Limb (tissue), 2 donors: ENCODE data around the gene SKIDA1.

ENCODE experiments used
- DNase-seq, 2 donors: peaks; one replicate each; pipeline ENCODE4 v3.0.0-alpha.2; 2016; ENCODE audit errors: extremely low spot score in 2 of 2

SKIDA1 gene

DNA sequence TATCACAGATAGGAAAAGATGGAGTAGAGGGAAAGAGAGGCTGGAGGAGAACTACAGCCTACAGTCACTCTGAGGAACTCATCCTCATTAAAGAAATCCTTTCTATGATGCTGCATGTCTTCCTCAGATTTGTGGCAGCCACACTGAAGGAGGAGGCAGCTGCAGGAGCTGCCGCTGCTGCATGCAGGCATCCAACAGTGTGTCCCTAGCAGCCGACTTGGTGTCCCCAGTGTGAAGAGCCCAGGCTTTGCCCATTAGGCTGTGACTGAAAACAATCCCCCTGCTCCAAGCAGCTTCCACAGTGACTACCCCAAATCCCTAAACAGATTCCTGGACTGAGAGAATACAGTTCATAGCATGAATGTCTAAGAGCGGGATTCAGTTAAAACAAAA lies 23.1 kb downstream of the SKIDA1 start:
- no peak for DNase-seq

DNA sequence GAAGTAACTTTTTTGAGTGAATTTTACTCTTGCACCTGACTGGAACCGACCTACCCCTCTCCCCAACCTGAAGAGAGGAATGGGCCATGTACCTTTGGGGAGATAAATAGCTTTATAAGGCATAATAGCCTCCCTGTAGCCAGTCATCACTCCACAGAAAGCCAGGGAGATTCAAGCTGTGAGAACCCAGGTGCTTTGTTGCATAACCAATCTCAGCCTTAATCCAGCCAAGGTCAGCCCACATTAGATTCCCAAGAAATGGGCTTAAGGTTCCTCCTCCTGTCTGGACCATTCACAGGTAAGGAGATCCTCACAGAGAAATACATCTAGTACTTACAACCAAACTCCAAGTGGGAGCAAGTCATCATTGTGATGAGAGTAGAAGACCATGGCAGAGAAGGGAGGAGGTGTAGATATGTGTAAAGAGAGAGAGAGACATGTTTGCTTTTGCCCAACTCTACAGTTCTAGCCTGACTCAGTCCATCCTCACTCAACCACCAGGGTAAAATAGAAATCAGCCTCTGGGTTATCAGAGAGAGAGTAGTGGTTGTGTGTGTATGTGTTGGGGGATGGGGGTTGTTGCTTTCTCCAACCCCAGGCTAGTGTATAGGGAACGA lies 23.6 kb downstream of the SKIDA1 start:
- DNase-seq: no peak

DNA sequence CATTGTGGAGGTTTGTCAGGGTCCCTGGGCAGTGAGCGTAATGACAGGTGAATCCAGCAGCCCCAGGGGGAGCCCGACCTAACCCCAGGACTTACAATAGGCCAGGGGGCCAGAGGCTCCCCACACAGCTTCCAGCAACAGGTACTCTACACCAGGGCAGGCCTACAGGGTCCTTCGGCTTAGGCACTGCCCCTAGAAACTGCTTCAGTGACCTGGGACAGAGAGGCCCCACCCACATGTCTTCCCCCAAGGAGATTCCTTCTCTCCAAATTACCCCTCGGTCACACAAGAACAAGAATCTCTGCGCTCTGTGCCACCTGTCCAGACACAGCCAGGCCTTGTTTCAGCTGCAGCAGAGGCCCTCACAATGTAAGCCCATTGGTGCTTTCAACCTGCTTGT lies 24.4 kb downstream of the SKIDA1 start:
- peak in 1 of 2 donors; percentile 41 for DNase-seq

DNA sequence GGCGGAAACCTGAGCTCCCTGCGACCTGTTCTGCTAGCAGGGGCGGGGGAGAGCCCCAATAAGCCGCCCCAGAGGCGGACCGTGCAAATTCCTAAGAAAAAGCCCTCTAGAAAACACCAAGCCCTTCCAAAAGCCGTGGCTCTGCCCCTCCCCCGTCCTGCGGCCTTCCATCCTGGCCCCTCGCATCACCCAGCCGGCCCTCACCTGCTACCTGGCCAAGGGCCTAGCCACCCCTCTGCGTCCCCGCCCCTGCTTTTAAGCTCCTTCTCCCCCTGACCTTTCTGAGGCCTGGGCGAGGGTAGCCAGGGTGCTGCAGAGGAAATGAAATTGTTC lies 24.9 kb downstream of the SKIDA1 start:
- no peak for DNase-seq

DNA sequence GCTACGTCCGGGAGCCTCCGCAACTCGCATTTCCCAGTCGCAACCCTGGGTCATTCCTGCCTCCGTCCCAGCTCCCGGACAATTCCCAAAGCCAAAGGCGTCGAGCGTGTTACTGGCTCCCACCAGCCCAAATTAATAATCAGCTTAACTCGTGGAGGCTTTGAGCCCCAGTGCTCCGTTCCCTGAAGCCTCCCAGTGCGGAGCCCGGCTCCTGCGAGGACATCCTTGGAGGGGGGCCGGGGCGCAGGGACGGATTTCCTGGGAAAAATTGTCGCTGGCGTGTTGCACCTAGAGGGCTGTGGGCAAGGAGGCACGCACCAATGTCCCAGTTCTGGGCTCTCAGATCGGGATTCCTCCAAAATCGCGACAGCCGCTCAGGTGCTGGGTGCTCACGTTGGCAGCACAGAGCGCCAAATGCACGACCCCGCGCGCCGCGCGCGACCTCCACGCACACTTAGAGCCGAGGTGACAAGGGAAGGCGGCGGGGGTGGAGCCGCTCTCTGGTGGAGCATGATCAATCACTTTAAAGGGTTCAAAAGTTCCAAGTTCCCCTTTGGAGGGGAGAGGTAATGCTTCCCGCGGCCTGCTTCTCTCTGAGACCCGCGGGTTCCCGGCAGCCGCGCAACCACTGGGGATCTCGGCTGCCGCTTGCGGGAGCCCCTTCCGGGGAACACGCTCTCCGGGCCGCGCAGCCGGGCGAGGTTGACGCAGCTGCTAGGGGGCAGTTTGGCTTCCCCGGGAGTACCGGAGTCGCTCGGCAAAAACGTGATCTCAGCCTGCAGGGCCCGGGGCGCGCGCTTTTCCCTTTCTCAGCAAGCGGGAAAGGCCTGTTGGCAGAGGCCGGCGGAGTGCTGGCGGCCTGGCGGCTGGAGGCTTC lies 25.5 kb downstream of the SKIDA1 start:
- DNase-seq: peak in 1 of 2 donors; percentile 82

DNA sequence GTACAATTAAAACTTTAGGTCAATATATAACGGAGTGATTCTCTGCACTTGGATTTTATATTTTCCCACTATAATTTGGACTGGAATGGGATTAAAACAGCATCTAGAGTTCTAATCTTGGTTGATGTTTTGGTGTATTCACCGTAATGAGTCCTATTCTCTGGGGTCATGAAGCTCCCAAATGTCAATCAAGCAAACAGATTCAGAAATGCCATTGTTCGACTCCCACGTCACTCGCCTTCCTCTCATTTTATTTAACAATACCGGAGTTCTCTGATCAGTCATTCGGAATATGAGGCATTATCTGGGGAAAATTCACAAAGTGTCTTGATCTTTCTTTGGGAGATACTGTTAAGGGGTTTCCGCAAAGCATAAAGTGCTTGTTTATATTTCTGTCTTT lies 26.5 kb downstream of the SKIDA1 start:
- DNase-seq: no peak

DNA sequence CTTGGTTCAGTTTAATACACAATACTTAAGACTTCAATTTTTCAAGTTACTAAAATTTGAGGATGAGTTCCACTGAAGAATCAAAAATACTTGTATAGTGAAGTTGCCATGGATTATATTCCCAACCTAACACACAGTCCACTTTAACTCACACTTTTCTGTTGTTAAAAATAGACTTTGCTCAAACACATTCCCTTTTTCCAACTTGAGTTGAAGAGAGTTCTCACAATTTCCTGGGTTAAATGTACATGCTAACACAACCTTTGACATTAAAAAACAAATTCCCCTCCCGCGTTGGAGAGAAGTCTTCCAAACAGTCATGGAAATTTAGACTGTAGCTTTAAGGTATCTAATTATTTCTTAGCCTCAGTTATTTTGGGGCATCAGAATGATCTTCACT lies 27.1 kb downstream of the SKIDA1 start:
- no peak for DNase-seq

DNA sequence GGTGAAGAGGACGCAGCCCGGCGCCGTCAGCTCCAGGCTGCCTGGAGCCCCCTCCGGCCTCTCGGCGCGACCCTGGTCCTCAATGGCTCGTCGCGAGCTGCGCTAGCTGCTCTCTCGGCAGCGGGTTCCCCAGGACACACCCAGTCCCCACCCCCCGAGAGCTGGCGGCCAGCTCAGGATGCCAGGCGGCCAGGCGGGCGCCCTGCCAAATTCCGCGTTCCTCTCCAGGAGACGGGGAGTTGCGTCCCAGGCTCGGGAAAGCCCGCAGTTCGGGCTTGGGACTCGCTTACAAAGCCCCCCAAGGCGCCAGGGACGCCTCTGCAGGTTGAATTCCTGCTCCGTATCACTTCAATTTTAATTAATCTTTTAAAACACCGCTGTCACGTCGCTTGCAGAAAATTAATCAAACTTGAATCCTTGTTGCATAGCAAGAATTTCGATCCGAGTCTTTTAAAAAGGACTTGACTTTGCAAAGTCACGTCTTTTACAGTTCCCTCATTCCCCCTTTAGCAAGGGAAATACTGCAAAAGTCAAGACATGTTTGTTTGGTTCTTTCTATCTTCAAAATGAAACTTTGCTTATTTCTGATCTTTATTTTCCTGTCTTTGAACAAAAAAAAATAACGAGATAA lies 28.2 kb downstream of the SKIDA1 start:
- peak; percentile 87 to 94 for DNase-seq

DNA sequence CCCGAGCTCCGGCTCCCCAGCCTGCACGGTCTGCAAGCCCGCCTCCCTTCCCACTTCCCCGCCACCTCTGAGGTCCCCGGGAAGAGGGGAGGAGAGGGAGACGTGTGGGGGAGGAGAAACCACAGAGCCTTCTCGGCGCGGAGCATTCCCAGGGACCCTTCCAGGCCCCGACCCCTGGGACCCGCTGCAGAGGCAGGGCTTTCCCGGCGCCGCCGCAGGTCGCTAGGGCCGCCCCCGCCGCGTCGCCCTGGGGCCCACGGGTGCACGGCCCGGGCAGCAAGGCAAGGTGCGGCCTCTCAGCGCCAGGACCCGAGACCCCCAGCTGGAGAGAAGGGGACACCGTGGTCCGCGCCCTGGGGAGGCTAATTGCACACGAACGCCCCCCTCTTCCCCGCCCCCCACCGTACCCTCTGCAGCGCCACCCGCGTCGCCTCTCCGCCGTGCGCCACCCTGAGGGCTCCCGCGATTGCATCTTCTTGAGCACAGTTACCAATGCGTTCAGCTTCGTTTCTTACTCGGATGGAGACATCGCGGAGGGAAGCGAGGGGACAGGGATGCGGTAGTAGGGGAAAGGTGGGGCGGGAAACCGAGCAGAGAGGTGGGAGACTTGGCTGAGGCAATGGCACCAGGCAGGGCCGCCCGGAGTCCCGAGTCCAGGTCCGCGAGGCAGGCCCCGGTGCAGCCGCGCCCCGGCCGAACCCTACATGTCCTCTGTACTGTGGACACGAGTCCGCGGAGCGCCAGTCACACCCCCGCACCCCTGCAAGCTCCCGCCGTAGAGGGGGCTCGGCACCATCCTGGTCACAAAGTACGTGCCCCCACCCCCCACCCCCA lies 28.9 kb downstream of the SKIDA1 start:
- peak in 1 of 2 donors; percentile 84 for DNase-seq

DNA sequence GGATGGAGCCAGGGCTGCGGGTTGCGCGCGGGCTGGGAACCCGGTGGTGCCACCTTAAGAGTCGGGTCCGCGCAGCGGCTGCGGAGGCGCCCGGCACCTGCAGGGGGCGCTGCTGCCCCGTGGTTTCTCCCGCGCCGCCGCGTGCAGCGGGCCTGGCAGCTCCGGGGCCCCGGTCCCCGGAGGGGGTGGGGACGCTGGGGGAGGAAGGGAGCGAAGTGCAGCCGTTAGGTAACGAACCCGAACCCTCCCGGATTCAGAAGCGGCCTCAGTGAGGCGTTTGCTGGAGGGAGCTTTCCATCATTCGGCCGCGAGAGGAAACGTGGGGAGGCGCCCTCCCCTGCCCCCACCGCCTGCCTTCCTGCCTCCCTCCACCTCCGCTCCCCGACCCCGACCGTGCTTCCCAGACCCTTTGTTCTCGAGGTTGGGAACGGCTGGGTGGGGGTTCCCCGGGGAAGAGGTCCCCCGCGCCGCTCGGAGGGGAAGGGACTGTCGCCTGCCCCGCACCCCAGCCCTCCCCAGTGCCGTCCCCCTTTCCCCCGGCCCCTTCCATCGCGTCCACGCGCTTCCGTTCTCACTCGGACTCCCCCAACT lies 29.6 kb downstream of the SKIDA1 start:
- peak; percentile 88 to 97 for DNase-seq

DNA sequence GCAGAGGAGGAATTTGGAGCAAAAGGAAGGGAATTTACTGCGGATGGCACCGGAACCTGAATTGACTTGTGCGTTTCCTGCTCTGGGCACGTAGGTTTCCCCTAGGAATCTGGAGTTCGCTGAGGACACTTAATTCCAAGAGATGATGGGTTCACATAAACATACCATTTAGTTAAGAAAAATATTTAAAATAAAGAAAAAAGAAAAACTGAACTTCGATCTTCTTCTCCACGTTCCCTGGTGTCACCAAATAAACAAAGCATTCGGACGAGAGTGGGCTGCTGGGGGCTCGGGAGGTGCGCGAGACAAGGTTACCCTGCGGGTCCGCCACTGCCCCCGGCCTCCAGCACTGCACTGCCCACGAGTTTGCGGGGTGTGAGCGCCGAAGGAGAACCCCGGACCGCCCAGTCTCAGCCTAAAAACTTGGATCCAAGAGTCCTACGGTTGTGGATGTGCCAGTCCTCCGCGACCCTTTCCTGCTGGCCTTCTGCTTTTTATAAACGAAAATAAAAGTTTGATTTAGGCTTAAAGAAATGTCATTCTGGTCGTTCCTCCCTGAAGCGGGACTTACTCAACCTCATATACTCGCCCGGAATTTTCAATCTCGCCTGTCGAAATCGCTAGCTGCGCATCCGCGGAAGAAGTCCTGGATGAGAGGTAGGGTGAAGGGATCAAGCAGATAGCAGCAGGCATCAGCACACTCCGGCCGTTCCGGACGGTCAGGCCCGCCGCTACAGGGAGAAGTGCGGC lies 30.3 kb downstream of the SKIDA1 start:
- peak in 1 of 2 donors; percentile 63 for DNase-seq

DNA sequence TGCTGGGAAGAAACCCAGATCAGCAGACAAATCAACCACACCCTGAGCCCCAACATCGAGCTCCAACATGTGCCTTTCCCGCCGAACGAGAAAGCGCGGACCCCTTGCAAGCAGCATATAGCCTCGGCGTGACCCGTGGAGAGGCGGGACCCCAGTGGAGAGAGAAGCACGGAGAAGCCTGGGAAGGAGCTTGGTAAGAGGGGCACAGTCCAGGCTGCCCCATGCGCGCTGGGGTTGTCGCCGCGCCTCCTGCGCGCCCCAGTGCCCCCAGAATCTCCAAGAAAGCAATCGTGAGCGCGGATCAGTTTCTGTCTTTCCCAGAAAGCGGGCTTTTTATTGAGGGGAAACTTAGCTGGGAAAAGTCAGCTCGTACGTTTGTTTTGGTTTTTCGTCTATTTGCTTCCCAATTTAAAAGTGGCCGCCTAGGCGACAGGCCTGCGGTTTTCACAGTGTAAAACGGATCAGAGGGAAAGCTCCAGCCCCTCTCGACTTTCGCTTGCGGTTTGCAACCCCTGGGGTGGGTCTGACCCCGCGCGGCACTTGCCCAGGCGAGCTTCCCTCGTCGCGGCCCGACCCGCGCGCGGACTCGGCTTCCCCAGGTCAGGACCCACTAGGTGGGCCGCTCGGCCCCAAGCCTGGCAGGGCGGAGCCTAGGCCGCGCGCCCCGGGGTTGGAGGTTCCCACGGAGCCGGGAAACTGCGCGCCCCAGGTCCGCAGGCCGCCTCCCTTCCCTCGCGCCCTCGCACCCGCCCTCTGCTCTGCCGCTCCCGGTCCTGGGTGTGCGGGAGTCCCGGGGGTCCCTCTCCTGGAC lies 31.1 kb downstream of the SKIDA1 start:
- peak in 1 of 2 donors; percentile 74 for DNase-seq

DNA sequence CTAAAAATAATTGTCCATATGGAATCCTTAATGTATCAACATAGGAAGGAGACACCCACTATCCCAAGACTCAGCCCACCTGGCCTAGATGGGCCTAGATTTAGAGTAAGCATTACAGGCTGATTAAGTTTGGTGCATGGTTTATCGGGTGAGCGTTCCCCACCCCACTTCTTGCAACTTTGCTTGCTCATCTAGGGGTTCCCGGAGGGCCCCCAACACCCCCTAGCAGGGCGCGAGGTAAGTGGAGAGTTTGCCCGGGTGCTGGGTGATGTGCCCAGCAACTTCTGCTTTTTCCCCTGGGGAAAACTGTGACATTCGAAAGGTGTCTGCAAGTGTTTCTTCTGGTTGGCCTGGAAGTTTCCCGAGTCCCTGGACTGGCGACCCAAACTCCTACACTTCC lies 31.7 kb downstream of the SKIDA1 start:
- no peak for DNase-seq

DNA sequence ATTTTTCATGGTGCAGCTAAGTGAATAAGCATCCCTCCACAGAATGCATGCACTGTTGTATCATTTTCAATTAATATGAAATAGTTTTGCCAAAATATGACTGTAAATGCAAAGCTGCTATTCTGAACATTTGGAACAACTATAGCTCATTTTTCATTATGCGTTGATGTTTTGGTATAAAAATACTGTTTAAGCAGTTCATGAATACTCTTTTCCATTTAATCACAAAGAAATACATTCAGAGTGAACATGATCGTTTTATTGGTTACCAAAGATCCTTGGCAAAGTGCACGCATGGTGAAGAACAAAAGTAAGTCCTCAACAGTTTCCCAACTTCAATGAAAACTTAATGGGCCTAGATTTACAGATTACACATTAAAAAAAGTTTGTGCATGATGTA lies 33.1 kb downstream of the SKIDA1 start:
- DNase-seq: no peak

DNA sequence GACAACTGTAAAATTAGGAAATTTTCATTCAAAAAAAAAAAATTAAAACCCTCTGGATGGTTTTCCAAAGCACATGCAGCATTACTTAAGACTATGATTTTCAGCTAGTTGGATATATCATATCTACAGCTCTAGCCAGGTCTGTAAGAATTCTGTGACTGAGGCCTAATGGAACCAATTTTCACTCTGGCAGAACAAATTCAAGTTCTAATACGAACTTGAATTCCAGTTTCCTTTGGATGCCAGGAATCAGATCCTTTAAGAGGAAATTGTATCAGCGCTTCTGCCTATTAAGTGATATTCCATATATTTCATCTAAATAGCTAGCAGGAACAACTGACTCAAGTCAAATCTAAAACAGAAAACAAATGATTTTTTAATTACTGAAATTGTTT lies 34.8 kb downstream of the SKIDA1 start:
- peak in 1 of 2 donors; percentile 39 for DNase-seq

DNA sequence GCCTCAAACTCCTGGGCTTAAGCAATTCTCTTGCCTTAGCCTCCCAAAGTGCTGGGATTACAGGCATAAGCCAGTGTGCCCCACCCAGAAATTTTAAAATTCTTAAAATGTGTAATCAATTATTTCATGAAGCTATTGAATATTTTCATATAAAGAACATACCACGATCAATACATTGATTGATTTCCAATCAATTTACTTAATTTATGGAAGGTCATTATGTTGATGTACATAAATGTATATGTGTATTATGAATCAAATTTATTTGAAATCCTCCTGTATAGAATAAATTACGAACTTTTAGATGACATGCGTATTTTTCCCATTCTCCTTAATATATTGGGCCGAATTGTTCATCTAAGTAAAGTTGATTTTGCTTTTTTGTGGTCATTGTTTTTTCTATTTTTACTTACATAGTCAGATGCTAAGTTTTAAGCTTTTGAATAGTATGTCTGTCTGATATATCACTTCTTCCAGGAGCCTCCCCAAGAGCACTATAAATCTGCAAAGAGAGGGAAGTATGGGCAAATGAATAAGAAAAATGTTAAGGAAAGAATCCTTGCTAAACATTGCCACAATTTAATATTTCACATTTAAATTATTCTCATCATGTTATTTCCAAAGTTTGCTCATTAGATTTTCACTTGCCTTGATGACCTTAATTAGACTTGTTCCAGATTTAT lies 35.3 kb downstream of the SKIDA1 start:
- DNase-seq: no peak

DNA sequence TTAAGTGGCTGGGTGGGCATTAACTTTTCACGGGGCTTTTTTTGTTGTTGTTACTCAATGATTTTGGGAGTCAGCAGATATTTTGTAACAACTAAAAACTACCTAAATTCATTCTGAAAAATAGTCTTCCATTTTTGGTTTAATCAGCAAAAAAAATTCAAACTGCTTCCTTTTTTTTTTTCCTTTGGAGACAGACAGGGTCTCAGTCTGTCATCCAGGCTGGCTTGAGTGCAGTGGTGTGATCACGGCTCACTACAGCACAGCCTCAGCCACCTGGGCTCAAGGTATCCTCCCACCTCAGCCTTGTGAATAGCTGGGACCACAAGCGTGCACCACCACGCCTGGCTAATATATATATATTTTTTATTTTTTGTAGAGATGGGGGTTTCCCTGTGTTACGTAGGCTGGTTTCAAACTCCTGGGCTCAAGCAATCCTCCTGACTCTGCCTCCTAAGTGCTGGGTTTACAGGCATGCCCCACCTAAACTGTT lies 36.5 kb downstream of the SKIDA1 start:
- no peak for DNase-seq

DNA sequence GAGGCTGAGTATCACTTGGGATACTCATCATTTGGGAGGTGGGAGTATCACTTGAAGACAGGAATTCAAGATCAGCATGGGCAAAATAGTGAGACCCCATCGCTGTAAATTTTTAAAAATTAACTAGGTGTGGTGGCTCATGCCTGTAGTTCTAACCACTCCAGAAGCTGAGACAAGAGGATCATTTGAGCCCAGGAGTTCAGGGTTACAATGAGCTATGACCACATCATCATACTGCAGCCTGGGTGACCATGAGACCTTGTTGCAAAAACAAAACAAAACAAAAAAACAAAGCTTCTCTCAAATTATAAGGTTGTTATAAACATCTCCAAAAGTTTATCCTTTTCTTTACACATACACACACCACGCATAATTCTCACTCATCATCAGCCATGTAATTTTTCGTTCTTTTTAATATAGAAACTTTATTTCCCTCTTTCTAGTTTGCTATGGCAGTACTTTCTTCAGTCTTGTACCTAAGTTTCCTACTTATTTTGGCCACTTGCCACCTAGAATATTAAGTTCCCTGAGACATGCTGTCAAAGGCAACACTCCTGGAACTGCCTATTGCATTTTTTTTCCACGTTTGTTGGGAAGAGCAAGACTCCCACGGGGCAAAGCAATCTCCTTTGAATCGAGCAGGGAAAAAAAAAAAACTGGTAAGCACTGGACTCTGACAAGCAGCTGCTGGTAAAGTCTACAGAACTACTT lies 37.1 kb downstream of the SKIDA1 start:
- DNase-seq: no peak
